ENCODE measurements around the gene HRH1. TPM values are rescaled to one million over a fixed set of nuclear protein-coding genes. Genes with fewer than 3 reads are reported as not detected.
"Not testable (repeated sequence)": the region's sequence is repeated elsewhere in the genome, so short reads cannot be mapped to it uniquely, and the experiment has no call there.

Gene HRH1
- polyA plus RNA-seq, 1 donor = 1.4 TPM

DNA sequence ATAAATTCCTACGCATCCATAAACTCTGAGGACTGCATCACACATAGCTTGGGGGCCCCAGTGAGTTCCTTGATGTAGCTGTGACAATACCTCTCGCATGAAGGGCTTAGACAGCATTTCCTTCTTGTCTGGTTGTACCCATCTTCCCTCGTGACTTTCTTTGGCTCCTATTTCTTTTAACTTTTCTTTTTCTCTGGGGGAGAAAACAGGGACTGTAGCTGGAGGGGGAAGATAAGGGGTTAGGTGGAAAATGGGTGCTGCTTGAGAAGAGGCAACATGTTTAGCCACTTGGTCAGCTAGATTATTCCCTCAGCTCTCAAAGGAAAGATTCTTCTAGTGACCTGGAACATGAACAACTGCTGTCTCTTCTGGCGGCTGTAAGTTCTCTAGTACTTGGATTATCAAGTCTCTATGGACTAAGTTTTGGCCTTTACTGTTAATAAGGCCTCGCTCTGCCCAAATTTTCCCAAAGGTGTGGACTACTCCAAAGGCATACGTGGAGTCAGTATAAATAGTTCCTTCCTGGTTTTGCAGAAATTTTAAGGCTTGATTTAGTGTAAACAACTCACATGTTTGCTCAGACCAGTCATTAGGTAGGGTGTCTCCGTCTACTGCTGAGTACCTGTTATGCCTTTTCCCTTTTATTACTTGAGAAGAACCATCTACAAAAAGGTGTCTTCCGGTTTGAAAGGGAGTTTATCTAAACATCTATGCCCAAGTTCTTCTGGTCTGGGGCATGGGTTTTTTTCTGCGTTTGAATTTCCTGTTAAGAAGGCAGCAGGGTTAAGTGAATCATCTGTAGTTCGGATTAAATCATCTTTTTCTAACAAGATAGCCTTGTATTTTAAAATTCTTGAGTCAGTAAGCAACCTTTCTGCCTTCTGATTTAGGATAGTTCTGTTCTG lies 96.9 kb downstream of the HRH1 start:
- H3K4me3 ChIP-seq (ENCODE audit: low read length) = no peak overlapping the region
- no peak overlapping the region for H3K27ac ChIP-seq (ENCODE audit: low read length)
- H3K9me3 ChIP-seq (ENCODE audit: control insufficient read depth, low read depth, low read length) = no peaks in the 10 kb centered on the region
- no peaks in the 10 kb centered on the region for H3K36me3 ChIP-seq (ENCODE audit: control insufficient read depth, insufficient read depth, low read length)
- 100% methylated on average over 1 of the region's 10 CpGs for WGBS (ENCODE audit: insufficient coverage, low lambda C conversion rate)
- no peak for DNase-seq
- H3K27me3 ChIP-seq (ENCODE audit: control insufficient read depth, insufficient read depth, low read length) = peaks cover 3% of the 10 kb centered on the region
- no peaks in the 10 kb centered on the region for H3K4me1 ChIP-seq (ENCODE audit: control insufficient read depth, insufficient read depth, low read length)

DNA sequence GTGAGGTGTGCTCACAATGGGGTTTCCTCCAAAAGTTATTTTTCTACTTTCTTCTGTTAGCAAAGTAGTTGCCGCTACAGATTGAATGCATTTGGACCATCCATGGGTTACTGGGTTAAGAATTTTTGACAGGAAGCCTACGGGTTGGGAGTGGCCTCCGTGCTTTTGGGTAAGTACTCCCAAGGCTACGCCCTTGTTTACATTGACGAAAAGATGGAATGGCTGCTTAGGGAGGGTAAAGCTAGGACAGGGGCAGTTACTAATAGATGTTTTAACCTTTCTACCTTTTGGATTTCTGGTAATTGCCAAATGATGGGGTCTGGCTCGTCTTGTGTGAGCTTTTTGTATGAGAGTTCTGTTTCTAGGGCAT lies 97.5 kb downstream of the HRH1 start:
- no peaks in the 10 kb centered on the region for H3K4me1 ChIP-seq (ENCODE audit: control insufficient read depth, insufficient read depth, low read length)
- no peaks in the 10 kb centered on the region for H3K9me3 ChIP-seq (ENCODE audit: control insufficient read depth, low read depth, low read length)
- DNase-seq = no peak
- H3K27ac ChIP-seq (ENCODE audit: low read length) = no peak overlapping the region
- peaks cover 3% of the 10 kb centered on the region for H3K27me3 ChIP-seq (ENCODE audit: control insufficient read depth, insufficient read depth, low read length)
- no CpG with 5 or more reads among the region's 6 CpGs for WGBS (ENCODE audit: insufficient coverage, low lambda C conversion rate)
- no peak overlapping the region for H3K4me3 ChIP-seq (ENCODE audit: low read length)
- H3K36me3 ChIP-seq (ENCODE audit: control insufficient read depth, insufficient read depth, low read length) = no peaks in the 10 kb centered on the region

- WGBS (ENCODE audit: insufficient coverage, low lambda C conversion rate) = 90% methylated on average over 4 of the region's 6 CpGs
- no peaks in the 10 kb centered on the region for H3K4me1 ChIP-seq (ENCODE audit: control insufficient read depth, insufficient read depth, low read length)
- no peak overlapping the region for H3K27ac ChIP-seq (ENCODE audit: low read length)
- peaks cover 3% of the 10 kb centered on the region for H3K27me3 ChIP-seq (ENCODE audit: control insufficient read depth, insufficient read depth, low read length)
- no peak for DNase-seq
- no peaks in the 10 kb centered on the region for H3K36me3 ChIP-seq (ENCODE audit: control insufficient read depth, insufficient read depth, low read length)
- no peaks in the 10 kb centered on the region for H3K9me3 ChIP-seq (ENCODE audit: control insufficient read depth, low read depth, low read length)
- no peak overlapping the region for H3K4me3 ChIP-seq (ENCODE audit: low read length)
These were observed 100.6 kb downstream of the HRH1 start for GRCh38 chr3:11254876-11255275.

GRCh38 chr3:11255537-11255936 lies 101.2 kb downstream of the HRH1 start:
- no CpG with 5 or more reads among the region's 5 CpGs for WGBS (ENCODE audit: insufficient coverage, low lambda C conversion rate)

GRCh38 chr3:11258958-11259357 lies 104.7 kb downstream of the HRH1 start:
- no peaks in the 10 kb centered on the region for H3K9me3 ChIP-seq (ENCODE audit: control insufficient read depth, low read depth, low read length)
- no peak overlapping the region for H3K4me3 ChIP-seq (ENCODE audit: low read length)
- no peak for DNase-seq
- H3K27ac ChIP-seq (ENCODE audit: low read length) = no peak overlapping the region
- H3K36me3 ChIP-seq (ENCODE audit: control insufficient read depth, insufficient read depth, low read length) = no peaks in the 10 kb centered on the region
- no peaks in the 10 kb centered on the region for H3K4me1 ChIP-seq (ENCODE audit: control insufficient read depth, insufficient read depth, low read length)
- WGBS (ENCODE audit: insufficient coverage, low lambda C conversion rate) = no CpG with 5 or more reads among the region's 11 CpGs
- H3K27me3 ChIP-seq (ENCODE audit: control insufficient read depth, insufficient read depth, low read length) = no peaks in the 10 kb centered on the region

More at GRCh38 chr3:11255537-11255936, 101.2 kb downstream of the HRH1 start:
- H3K27me3 ChIP-seq (ENCODE audit: control insufficient read depth, insufficient read depth, low read length); DNase-seq; H3K36me3 ChIP-seq (ENCODE audit: control insufficient read depth, insufficient read depth, low read length); H3K27ac ChIP-seq (ENCODE audit: low read length); H3K4me1 ChIP-seq (ENCODE audit: control insufficient read depth, insufficient read depth, low read length); H3K4me3 ChIP-seq (ENCODE audit: low read length); H3K9me3 ChIP-seq (ENCODE audit: control insufficient read depth, low read depth, low read length): not testable (repeated sequence)

DNA sequence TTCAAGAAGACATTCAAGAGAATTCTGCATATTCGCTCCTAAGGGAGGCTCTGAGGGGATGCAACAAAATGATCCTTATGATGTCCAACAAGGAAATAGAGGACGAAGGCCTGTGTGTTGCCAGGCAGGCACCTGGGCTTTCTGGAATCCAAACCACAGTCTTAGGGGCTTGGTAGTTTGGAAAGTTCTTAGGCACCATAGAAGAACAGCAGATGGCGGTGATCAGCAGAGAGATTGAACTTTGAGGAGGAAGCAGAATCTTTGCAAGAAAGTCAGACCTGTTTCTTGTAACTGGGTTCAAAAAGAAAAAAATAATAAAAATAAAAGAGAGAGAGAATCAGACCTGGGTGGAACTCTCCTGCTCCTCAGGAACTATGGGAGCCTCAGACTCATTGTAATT lies 106.2 kb downstream of the HRH1 start:
- H3K4me3 ChIP-seq (ENCODE audit: low read length) = no peak overlapping the region
- DNase-seq = no peak
- H3K36me3 ChIP-seq (ENCODE audit: control insufficient read depth, insufficient read depth, low read length) = no peaks in the 10 kb centered on the region
- no peak overlapping the region for H3K27ac ChIP-seq (ENCODE audit: low read length)
- no peaks in the 10 kb centered on the region for H3K9me3 ChIP-seq (ENCODE audit: control insufficient read depth, low read depth, low read length)
- no peaks in the 10 kb centered on the region for H3K27me3 ChIP-seq (ENCODE audit: control insufficient read depth, insufficient read depth, low read length)
- WGBS (ENCODE audit: insufficient coverage, low lambda C conversion rate) = no CpG with 5 or more reads among the region's 3 CpGs
- no peaks in the 10 kb centered on the region for H3K4me1 ChIP-seq (ENCODE audit: control insufficient read depth, insufficient read depth, low read length)

DNA sequence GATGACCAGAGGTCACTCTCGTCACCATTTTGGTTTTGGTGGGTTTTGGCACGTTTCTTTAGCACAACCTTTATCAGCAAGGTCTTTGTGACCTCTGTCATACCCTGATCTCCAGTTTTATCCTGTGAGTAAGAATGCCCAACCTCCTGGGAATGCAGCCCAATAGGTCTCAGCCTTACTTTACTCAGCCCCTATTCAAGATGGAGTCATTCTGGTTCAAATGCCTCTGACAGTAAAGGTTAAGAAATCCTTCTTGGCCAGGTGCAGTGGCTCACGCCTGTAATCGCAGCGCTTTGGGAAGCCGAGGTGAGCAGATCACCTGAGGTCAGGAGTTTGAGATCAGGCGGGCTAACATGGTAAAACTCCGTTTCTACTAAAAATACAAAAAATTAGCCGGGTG lies 114.7 kb downstream of the HRH1 start:
- Histone ChIP-seq H3K4me1 (ENCODE audit: control insufficient read depth, insufficient read depth, low read length) (peaks cover 5% of the 10 kb centered on the region), H3K36me3 (ENCODE audit: control insufficient read depth, insufficient read depth, low read length) (no peaks in the 10 kb centered on the region), H3K27me3 (ENCODE audit: control insufficient read depth, insufficient read depth, low read length) (no peaks in the 10 kb centered on the region), H3K9me3 (ENCODE audit: control insufficient read depth, low read depth, low read length) (no peaks in the 10 kb centered on the region), H3K27ac (ENCODE audit: low read length) (no peak overlapping the region), H3K4me3 (ENCODE audit: low read length) (no peak overlapping the region)
- no peak for DNase-seq
- WGBS (ENCODE audit: insufficient coverage, low lambda C conversion rate) = no CpG with 5 or more reads among the region's 9 CpGs

GRCh38 chr3:11271986-11272904 lies 118.0 kb downstream of the HRH1 start, which contains the start of gene ATG7:
TSS of gene ATG7 (plus strand) at chr3:11272397. CDS start at chr3:11298696, 26,299 bp downstream.
- Histone ChIP-seq H3K4me3 (ENCODE audit: low read length) (peak within 1 kb of the TSS; percentile 96), H3K4me1 (ENCODE audit: control insufficient read depth, insufficient read depth, low read length) (peaks cover 5% of the 10 kb centered on the region), H3K27me3 (ENCODE audit: control insufficient read depth, insufficient read depth, low read length) (no peaks in the 10 kb centered on the region), H3K36me3 (ENCODE audit: control insufficient read depth, insufficient read depth, low read length) (peaks cover 5% of the 10 kb centered on the region), H3K27ac (ENCODE audit: low read length) (peak within 1 kb of the TSS; percentile 43), H3K9me3 (ENCODE audit: control insufficient read depth, low read depth, low read length) (no peaks in the 10 kb centered on the region)
- peak; percentile 97 to 98 for DNase-seq
- no CpG with 5 or more reads among the region's 51 CpGs for WGBS (ENCODE audit: insufficient coverage, low lambda C conversion rate)

GRCh38 chr3:11272906-11273574 lies 118.7 kb downstream of the HRH1 start:
- Histone ChIP-seq H3K27me3 (ENCODE audit: control insufficient read depth, insufficient read depth, low read length) (no peaks in the 10 kb centered on the region), H3K27ac (ENCODE audit: low read length) (no peak overlapping the region), H3K36me3 (ENCODE audit: control insufficient read depth, insufficient read depth, low read length) (peaks cover 5% of the 10 kb centered on the region), H3K4me3 (ENCODE audit: low read length) (peak overlapping the region; percentile 96), H3K4me1 (ENCODE audit: control insufficient read depth, insufficient read depth, low read length) (peaks cover 5% of the 10 kb centered on the region), H3K9me3 (ENCODE audit: control insufficient read depth, low read depth, low read length) (no peaks in the 10 kb centered on the region)
- WGBS (ENCODE audit: insufficient coverage, low lambda C conversion rate) = 12% methylated on average over 4 of the region's 9 CpGs
- no peak for DNase-seq

DNA sequence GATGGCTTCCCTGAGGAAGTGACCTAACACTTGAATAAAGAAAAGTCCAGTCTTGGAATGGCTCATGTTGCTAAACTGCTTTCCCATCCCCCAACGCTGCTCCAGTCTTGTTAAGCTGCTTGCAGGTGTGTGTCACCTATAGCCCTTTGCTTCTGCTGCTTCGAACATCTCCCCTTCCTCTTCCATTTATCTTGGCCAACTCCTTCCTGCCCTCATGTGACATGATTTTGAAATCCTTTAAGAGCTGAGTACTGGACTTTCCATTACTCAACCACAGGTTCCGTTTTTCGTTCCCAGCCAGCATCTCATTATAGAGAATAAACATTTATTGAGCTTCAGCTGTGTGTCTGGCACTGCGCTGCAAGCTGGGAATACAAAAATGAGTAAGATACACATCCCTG lies 119.6 kb downstream of the HRH1 start:
- DNase-seq = no peak
- 90% methylated on average over 2 of the region's 5 CpGs for WGBS (ENCODE audit: insufficient coverage, low lambda C conversion rate)

More for the DNA sequence above, 119.6 kb downstream of the HRH1 start:
- no peak overlapping the region for H3K4me3 ChIP-seq (ENCODE audit: low read length)
- H3K4me1 ChIP-seq (ENCODE audit: control insufficient read depth, insufficient read depth, low read length) = peaks cover 5% of the 10 kb centered on the region
- no peaks in the 10 kb centered on the region for H3K9me3 ChIP-seq (ENCODE audit: control insufficient read depth, low read depth, low read length)
- H3K27me3 ChIP-seq (ENCODE audit: control insufficient read depth, insufficient read depth, low read length) = no peaks in the 10 kb centered on the region
- H3K27ac ChIP-seq (ENCODE audit: low read length) = no peak overlapping the region
- peaks cover 8% of the 10 kb centered on the region for H3K36me3 ChIP-seq (ENCODE audit: control insufficient read depth, insufficient read depth, low read length)

Data from large intestine (tissue), 3 donors.